ENCODE data around the gene TUBB6.

Gene TUBB6

GRCh38 chr18:12312976-12313375, 4.9 kb downstream of the TUBB6 start:
- H3K4me3 ChIP-seq (ENCODE audit: low read depth, low read length) = no peak overlapping the region
- DNase-seq (ENCODE audit: low read depth) = no peak

GRCh38 chr18:12313530-12314245, 5.6 kb downstream of the TUBB6 start:
- H3K4me3 ChIP-seq (ENCODE audit: low read depth, low read length) = no peak overlapping the region
- no peak for TF ChIP-seq POLR2A (IDR thresholded peaks at IDR 0.05; ENCODE audit: extremely low read depth, insufficient read length)
- no peak for TF ChIP-seq CTCF (IDR thresholded peaks at IDR 0.05; ENCODE audit: low read depth, low read length)
- no peak for TF ChIP-seq MYC (IDR thresholded peaks at IDR 0.05; ENCODE audit: low read depth, low read length)
- no peak for DNase-seq (ENCODE audit: low read depth)

More at GRCh38 chr18:12312976-12313375, 4.9 kb downstream of the TUBB6 start:
- TF ChIP-seq CTCF (IDR thresholded peaks at IDR 0.05; ENCODE audit: low read depth, low read length) (no peak), MYC (IDR thresholded peaks at IDR 0.05; ENCODE audit: low read depth, low read length) (no peak), POLR2A (IDR thresholded peaks at IDR 0.05; ENCODE audit: extremely low read depth, insufficient read length) (no peak), MAX (IDR thresholded peaks at IDR 0.05; ENCODE audit: low read depth, low read length) (no peak)

GRCh38 chr18:12314591-12315305, 6.7 kb downstream of the TUBB6 start:
- H3K4me3 ChIP-seq (ENCODE audit: low read depth, low read length) = no peak overlapping the region
- TF ChIP-seq CTCF (IDR thresholded peaks at IDR 0.05; ENCODE audit: low read depth, low read length) = no peak
- no peak for TF ChIP-seq MAX (IDR thresholded peaks at IDR 0.05; ENCODE audit: low read depth, low read length)
- TF ChIP-seq MYC (IDR thresholded peaks at IDR 0.05; ENCODE audit: low read depth, low read length) = no peak
- no peak for TF ChIP-seq POLR2A (IDR thresholded peaks at IDR 0.05; ENCODE audit: extremely low read depth, insufficient read length)
- DNase-seq (ENCODE audit: low read depth) = no peak

- no peak for DNase-seq (ENCODE audit: low read depth)
- TF ChIP-seq POLR2A (IDR thresholded peaks at IDR 0.05; ENCODE audit: extremely low read depth, insufficient read length) (no peak), CTCF (IDR thresholded peaks at IDR 0.05; ENCODE audit: low read depth, low read length) (no peak), MAX (IDR thresholded peaks at IDR 0.05; ENCODE audit: low read depth, low read length) (no peak), MYC (IDR thresholded peaks at IDR 0.05; ENCODE audit: low read depth, low read length) (no peak)
- no peak overlapping the region for H3K4me3 ChIP-seq (ENCODE audit: low read depth, low read length)
Observed at GRCh38 chr18:12315490-12315889, 7.4 kb downstream of the TUBB6 start.

- H3K4me3 ChIP-seq (ENCODE audit: low read depth, low read length) = no peak overlapping the region
- TF ChIP-seq MAX (IDR thresholded peaks at IDR 0.05; ENCODE audit: low read depth, low read length) (no peak), CTCF (IDR thresholded peaks at IDR 0.05; ENCODE audit: low read depth, low read length) (no peak), MYC (IDR thresholded peaks at IDR 0.05; ENCODE audit: low read depth, low read length) (no peak), POLR2A (IDR thresholded peaks at IDR 0.05; ENCODE audit: extremely low read depth, insufficient read length) (no peak)
- DNase-seq (ENCODE audit: low read depth) = no peak
Observed at GRCh38 chr18:12315911-12316310, 7.9 kb downstream of the TUBB6 start.
